ENCODE results near the gene GPC3.

DNA sequence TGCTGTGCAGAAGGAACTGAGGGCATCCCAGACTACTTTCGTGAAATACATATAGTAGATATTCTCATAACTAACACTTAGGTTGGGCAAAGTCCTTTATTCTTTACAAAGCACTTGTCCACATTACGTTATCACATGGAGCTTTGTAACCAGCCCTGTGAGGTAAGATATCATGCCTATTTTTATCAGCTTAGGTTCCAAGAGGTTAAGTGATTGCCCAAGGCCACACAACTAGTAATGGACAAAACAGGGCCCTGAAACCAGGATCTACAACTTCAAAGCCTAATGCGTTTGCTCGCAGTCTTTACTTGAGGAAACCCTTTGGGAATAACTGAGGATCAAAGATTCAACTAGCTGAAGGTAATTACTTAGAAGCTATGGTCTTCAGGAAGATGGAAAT lies 261.5 kb downstream of the GPC3 start:
- TF ChIP-seq POLR2A (IDR thresholded peaks at IDR 0.05; ENCODE audit: low read depth): no peak
- TF ChIP-seq, protein P1, sequence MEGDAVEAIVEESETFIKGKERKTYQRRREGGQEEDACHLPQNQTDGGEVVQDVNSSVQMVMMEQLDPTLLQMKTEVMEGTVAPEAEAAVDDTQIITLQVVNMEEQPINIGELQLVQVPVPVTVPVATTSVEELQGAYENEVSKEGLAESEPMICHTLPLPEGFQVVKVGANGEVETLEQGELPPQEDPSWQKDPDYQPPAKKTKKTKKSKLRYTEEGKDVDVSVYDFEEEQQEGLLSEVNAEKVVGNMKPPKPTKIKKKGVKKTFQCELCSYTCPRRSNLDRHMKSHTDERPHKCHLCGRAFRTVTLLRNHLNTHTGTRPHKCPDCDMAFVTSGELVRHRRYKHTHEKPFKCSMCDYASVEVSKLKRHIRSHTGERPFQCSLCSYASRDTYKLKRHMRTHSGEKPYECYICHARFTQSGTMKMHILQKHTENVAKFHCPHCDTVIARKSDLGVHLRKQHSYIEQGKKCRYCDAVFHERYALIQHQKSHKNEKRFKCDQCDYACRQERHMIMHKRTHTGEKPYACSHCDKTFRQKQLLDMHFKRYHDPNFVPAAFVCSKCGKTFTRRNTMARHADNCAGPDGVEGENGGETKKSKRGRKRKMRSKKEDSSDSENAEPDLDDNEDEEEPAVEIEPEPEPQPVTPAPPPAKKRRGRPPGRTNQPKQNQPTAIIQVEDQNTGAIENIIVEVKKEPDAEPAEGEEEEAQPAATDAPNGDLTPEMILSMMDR (IDR thresholded peaks at IDR 0.05): no peak
- no peak for TF ChIP-seq POLR2AphosphoS5 (IDR thresholded peaks at IDR 0.05)

Data from esophagus muscularis mucosa (tissue), 3 donors.